Limb (tissue), 2 donors: Measurements from ENCODE around the gene ERVH48-1.
"Not testable (repeated sequence)": the region's sequence is repeated elsewhere in the genome, so short reads cannot be mapped to it uniquely, and the experiment has no call there.

Experiments used
- DNase-seq, 2 donors: peaks; one replicate each; pipeline ENCODE4 v3.0.0-alpha.2; 2016; ENCODE audit errors: extremely low spot score in 2 of 2

Gene ERVH48-1

GRCh38 chr21:42925114-42925926, at the start of gene ERVH48-1:
Gene ERVH48-1 (minus strand): TSS chr21:42925630. CDS start chr21:42919006, 6,624 bp downstream.
- no peak for DNase-seq

- DNase-seq = peak; percentile 98 to 99
Observed at GRCh38 chr21:42973991-42974831, 48.8 kb upstream of the ERVH48-1 start, which contains the start of gene PKNOX1. Gene PKNOX1 (plus strand): TSS chr21:42974562. CDS start chr21:43004382, 29,820 bp downstream.

GRCh38 chr21:42973309-42973990, 48.0 kb upstream of the ERVH48-1 start:
- DNase-seq = no peak

GRCh38 chr21:42971897-42972275, 46.5 kb upstream of the ERVH48-1 start:
- DNase-seq = no peak

GRCh38 chr21:42970946-42971653, 45.7 kb upstream of the ERVH48-1 start:
- DNase-seq = no peak

GRCh38 chr21:42969193-42969600, 43.8 kb upstream of the ERVH48-1 start:
- DNase-seq = no peak

GRCh38 chr21:42967616-42968015, 42.2 kb upstream of the ERVH48-1 start:
- not testable (repeated sequence) for DNase-seq

- DNase-seq = no peak
Observed at GRCh38 chr21:42965211-42965560, 39.8 kb upstream of the ERVH48-1 start.

- no peak for DNase-seq
Observed at GRCh38 chr21:42964546-42965210, 39.2 kb upstream of the ERVH48-1 start.

- no peak for DNase-seq
Observed at GRCh38 chr21:42964086-42964485, 38.7 kb upstream of the ERVH48-1 start.

- DNase-seq = no peak
Observed at GRCh38 chr21:42962380-42963007, 37.1 kb upstream of the ERVH48-1 start.

- no peak for DNase-seq
Observed at GRCh38 chr21:42959728-42960127, 34.3 kb upstream of the ERVH48-1 start.

GRCh38 chr21:42958122-42958521, 32.7 kb upstream of the ERVH48-1 start:
- not testable (repeated sequence) for DNase-seq

GRCh38 chr21:42956824-42957630, 31.6 kb upstream of the ERVH48-1 start:
- DNase-seq = no peak

- not testable (repeated sequence) for DNase-seq
Observed at GRCh38 chr21:42951193-42951592, 25.8 kb upstream of the ERVH48-1 start.

- not testable (repeated sequence) for DNase-seq
Observed at GRCh38 chr21:42949094-42949755, 23.8 kb upstream of the ERVH48-1 start.

- no peak for DNase-seq
Observed at GRCh38 chr21:42942244-42942643, 16.8 kb upstream of the ERVH48-1 start.

- no peak for DNase-seq
Observed at GRCh38 chr21:42941696-42942085, 16.3 kb upstream of the ERVH48-1 start.
